ENCODE results near the gene MEMO1. TPM values are rescaled to one million over a fixed set of nuclear protein-coding genes. Genes with fewer than 3 reads are reported as not detected.

The MEMO1 gene
- total RNA-seq, 1 experiment from 2014 or later, result 44.7 TPM

DNA sequence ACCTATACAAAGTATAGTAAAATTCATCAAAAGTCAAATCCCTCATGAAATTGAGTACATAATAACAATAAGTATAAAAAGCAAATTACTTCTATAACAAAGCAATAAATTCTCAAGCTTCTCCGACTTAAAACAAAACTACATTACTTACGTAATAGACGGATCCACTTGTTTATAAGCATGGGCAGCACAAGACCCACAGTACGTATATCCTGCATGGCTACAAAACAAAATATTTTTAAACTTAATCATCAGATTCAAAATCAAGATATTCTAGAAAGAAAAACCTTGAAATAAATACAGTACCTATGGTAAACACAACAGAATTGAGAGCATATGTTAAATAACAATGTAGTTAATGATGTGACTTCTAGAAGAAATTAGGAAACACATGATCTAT, 78.9 kb downstream of the MEMO1 start:
- TF ChIP-seq EZH2 (IDR thresholded peaks at IDR 0.05) (no peak), SP1 (IDR thresholded peaks at IDR 0.05; ENCODE audit: low read depth) (no peak), ZFX (IDR thresholded peaks at IDR 0.05) (no peak), POLR2AphosphoS5 (IDR thresholded peaks at IDR 0.05; ENCODE audit: low read depth, low read length) (no peak), ELF1 (IDR thresholded peaks at IDR 0.05; ENCODE audit: borderline replicate concordance, low read depth) (no peak), CBX3 (IDR thresholded peaks at IDR 0.05; ENCODE audit: low read depth) (no peak), ZNF274 (IDR thresholded peaks at IDR 0.05; ENCODE audit: low read depth, low read length) (no peak), TCF7L2 (IDR thresholded peaks at IDR 0.05; ENCODE audit: borderline replicate concordance, extremely low read depth, insufficient read depth, insufficient read length) (no peak), EZH2phosphoT487 (IDR thresholded peaks at IDR 0.05; ENCODE audit: borderline replicate concordance) (no peak), SIN3A (IDR thresholded peaks at IDR 0.05; ENCODE audit: low read depth) (no peak), RAD21 (IDR thresholded peaks at IDR 0.05; ENCODE audit: low read depth) (no peak), FOSL1 (IDR thresholded peaks at IDR 0.05; ENCODE audit: low read depth) (no peak), YY1 (IDR thresholded peaks at IDR 0.05; ENCODE audit: extremely low read depth, insufficient replicate concordance, low read depth, low read length) (no peak), POLR2A (IDR thresholded peaks at IDR 0.05; ENCODE audit: borderline replicate concordance, extremely low read depth, insufficient read depth, insufficient read length) (no peak), EGR1 (IDR thresholded peaks at IDR 0.05; ENCODE audit: low read depth) (no peak), SRF (IDR thresholded peaks at IDR 0.05; ENCODE audit: low read depth) (no peak), CEBPB (IDR thresholded peaks at IDR 0.05; ENCODE audit: low read depth) (no peak)
- TF ChIP-seq, protein P1, sequence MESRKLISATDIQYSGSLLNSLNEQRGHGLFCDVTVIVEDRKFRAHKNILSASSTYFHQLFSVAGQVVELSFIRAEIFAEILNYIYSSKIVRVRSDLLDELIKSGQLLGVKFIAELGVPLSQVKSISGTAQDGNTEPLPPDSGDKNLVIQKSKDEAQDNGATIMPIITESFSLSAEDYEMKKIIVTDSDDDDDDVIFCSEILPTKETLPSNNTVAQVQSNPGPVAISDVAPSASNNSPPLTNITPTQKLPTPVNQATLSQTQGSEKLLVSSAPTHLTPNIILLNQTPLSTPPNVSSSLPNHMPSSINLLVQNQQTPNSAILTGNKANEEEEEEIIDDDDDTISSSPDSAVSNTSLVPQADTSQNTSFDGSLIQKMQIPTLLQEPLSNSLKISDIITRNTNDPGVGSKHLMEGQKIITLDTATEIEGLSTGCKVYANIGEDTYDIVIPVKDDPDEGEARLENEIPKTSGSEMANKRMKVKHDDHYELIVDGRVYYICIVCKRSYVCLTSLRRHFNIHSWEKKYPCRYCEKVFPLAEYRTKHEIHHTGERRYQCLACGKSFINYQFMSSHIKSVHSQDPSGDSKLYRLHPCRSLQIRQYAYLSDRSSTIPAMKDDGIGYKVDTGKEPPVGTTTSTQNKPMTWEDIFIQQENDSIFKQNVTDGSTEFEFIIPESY (IDR thresholded peaks at IDR 0.05; ENCODE audit: extremely low read depth, insufficient replicate concordance, low read length), result no peak
- DNase-seq (ENCODE audit: low read depth, low spot score) (no peak), ATAC-seq (no peak)
- H4K20me1 ChIP-seq (ENCODE audit: insufficient read depth), result peaks cover 5% of the 10 kb centered on the region; the same call in 1 of the 2 replicates
- H3K9ac ChIP-seq (ENCODE audit: low read length), result no peak overlapping the region
- H3K79me2 ChIP-seq (ENCODE audit: insufficient read depth, low read length), result peaks cover 46% of the 10 kb centered on the region
- ChIA-PET CTCF (no interaction called here), RAD21 (ENCODE audit: low non-redundant PET in 1 of 2, low total read pairs in 2 of 2, uncharacterized antibody in 2 of 2, unreplicated experiment in 2 of 2) (no interaction called here), POLR2A (no interaction called here)
- H3K9me2 ChIP-seq (ENCODE audit: insufficient read depth), result no peaks in the 10 kb centered on the region
- BruUV-seq (replicated peaks), result no TSS peak
- H3K27ac ChIP-seq (ENCODE audit: low read depth, low read length), result no peak overlapping the region
- no peak overlapping the region for H2AFZ ChIP-seq (ENCODE audit: low read depth, low read length, poor library complexity, severe bottlenecking)
- no peak overlapping the region for H3K4me2 ChIP-seq (ENCODE audit: low read length)
- H3K27me3 ChIP-seq (ENCODE audit: insufficient read depth, low read length), result no peaks in the 10 kb centered on the region
- H3K4me3 ChIP-seq (replicated peaks in 1 of 2; ENCODE audit: low read depth in 1 of 2, low read length in 2 of 2), result no peak overlapping the region
- no peaks in the 10 kb centered on the region for H3K36me3 ChIP-seq (ENCODE audit: control insufficient read depth in 1 of 2, insufficient read depth in 2 of 2, low read length in 2 of 2)
- intact Hi-C loops (cut with micrococcal nuclease), result no loop called here
- no peaks in the 10 kb centered on the region for H3K9me3 ChIP-seq (ENCODE audit: control insufficient read depth in 1 of 2, insufficient read depth in 1 of 2, low read depth in 1 of 2, low read length in 2 of 2)
- H3K4me1 ChIP-seq (ENCODE audit: control insufficient read depth in 1 of 2, insufficient read depth in 2 of 2, low read length in 2 of 2), result no peaks in the 10 kb centered on the region

Data from HCT116 (cell line).